ENCODE results near the gene NHLRC1.

Gene NHLRC1

GRCh38 chr6:18147160-18147559, 24.7 kb upstream of the NHLRC1 start:
- H3K27me3 ChIP-seq (ENCODE audit: control insufficient read depth, low read length) = no peaks in the 10 kb centered on the region
- no peaks in the 10 kb centered on the region for H3K4me1 ChIP-seq (ENCODE audit: control insufficient read depth, low read length)
- H3K9me2 ChIP-seq (replicated peaks; ENCODE audit: control insufficient read depth, low read length) = no peaks in the 10 kb centered on the region
- H3K79me2 ChIP-seq (ENCODE audit: control insufficient read depth, low read length) = no peaks in the 10 kb centered on the region
- no peak for TF ChIP-seq EZH2phosphoT487 (IDR thresholded peaks at IDR 0.05; ENCODE audit: borderline replicate concordance, low read length)
- TF ChIP-seq CTCF (IDR thresholded peaks at IDR 0.05; ENCODE audit: low read depth, low read length, poor library complexity, severe bottlenecking) = no peak
- H4K20me1 ChIP-seq (ENCODE audit: control insufficient read depth, insufficient read depth, low read depth, low read length) = no peaks in the 10 kb centered on the region
- H3K4me2 ChIP-seq (ENCODE audit: low read length) = no peak overlapping the region
- no peak overlapping the region for H3K27ac ChIP-seq (ENCODE audit: low read depth, low read length)
- no peak overlapping the region for H3K4me3 ChIP-seq (ENCODE audit: low read length)
- H3K36me3 ChIP-seq (ENCODE audit: control insufficient read depth, low read length) = no peaks in the 10 kb centered on the region
- no peaks in the 10 kb centered on the region for H3F3A ChIP-seq (ENCODE audit: control insufficient read depth, insufficient read depth)
- no peaks in the 10 kb centered on the region for H3K9me3 ChIP-seq (ENCODE audit: control insufficient read depth, insufficient read depth, low read length)

GRCh38 chr6:18142591-18142861, 20.0 kb upstream of the NHLRC1 start:
- H3K9me3 ChIP-seq (ENCODE audit: control insufficient read depth, insufficient read depth, low read length) = no peaks in the 10 kb centered on the region

GRCh38 chr6:18141805-18142590, 19.5 kb upstream of the NHLRC1 start:
- no peaks in the 10 kb centered on the region for H3K36me3 ChIP-seq (ENCODE audit: control insufficient read depth, low read length)
- no peaks in the 10 kb centered on the region for H3K27me3 ChIP-seq (ENCODE audit: control insufficient read depth, low read length)
- no peaks in the 10 kb centered on the region for H3K79me2 ChIP-seq (ENCODE audit: control insufficient read depth, low read length)
- H3K9me3 ChIP-seq (ENCODE audit: control insufficient read depth, insufficient read depth, low read length) = no peaks in the 10 kb centered on the region
- TF ChIP-seq EZH2phosphoT487 (IDR thresholded peaks at IDR 0.05; ENCODE audit: borderline replicate concordance, low read length) (no peak), CTCF (IDR thresholded peaks at IDR 0.05; ENCODE audit: low read depth, low read length, poor library complexity, severe bottlenecking) (no peak)
- H3K4me2 ChIP-seq (ENCODE audit: low read length) = no peak overlapping the region
- no peaks in the 10 kb centered on the region for H3F3A ChIP-seq (ENCODE audit: control insufficient read depth, insufficient read depth)
- no peaks in the 10 kb centered on the region for H3K9me2 ChIP-seq (replicated peaks; ENCODE audit: control insufficient read depth, low read length)
- no peaks in the 10 kb centered on the region for H3K4me1 ChIP-seq (ENCODE audit: control insufficient read depth, low read length)
- H3K27ac ChIP-seq (ENCODE audit: low read depth, low read length) = no peak overlapping the region
- H3K4me3 ChIP-seq (ENCODE audit: low read length) = no peak overlapping the region
- H4K20me1 ChIP-seq (ENCODE audit: control insufficient read depth, insufficient read depth, low read depth, low read length) = no peaks in the 10 kb centered on the region

More at GRCh38 chr6:18142591-18142861, 20.0 kb upstream of the NHLRC1 start:
- no peaks in the 10 kb centered on the region for H3K36me3 ChIP-seq (ENCODE audit: control insufficient read depth, low read length)
- H3F3A ChIP-seq (ENCODE audit: control insufficient read depth, insufficient read depth) = no peaks in the 10 kb centered on the region
- no peak overlapping the region for H3K4me3 ChIP-seq (ENCODE audit: low read length)
- TF ChIP-seq CTCF (IDR thresholded peaks at IDR 0.05; ENCODE audit: low read depth, low read length, poor library complexity, severe bottlenecking) (no peak), EZH2phosphoT487 (IDR thresholded peaks at IDR 0.05; ENCODE audit: borderline replicate concordance, low read length) (no peak)
- H3K4me1 ChIP-seq (ENCODE audit: control insufficient read depth, low read length) = no peaks in the 10 kb centered on the region
- H3K9me2 ChIP-seq (replicated peaks; ENCODE audit: control insufficient read depth, low read length) = no peaks in the 10 kb centered on the region
- H4K20me1 ChIP-seq (ENCODE audit: control insufficient read depth, insufficient read depth, low read depth, low read length) = no peaks in the 10 kb centered on the region
- no peaks in the 10 kb centered on the region for H3K27me3 ChIP-seq (ENCODE audit: control insufficient read depth, low read length)
- H3K79me2 ChIP-seq (ENCODE audit: control insufficient read depth, low read length) = no peaks in the 10 kb centered on the region
- H3K27ac ChIP-seq (ENCODE audit: low read depth, low read length) = no peak overlapping the region
- H3K4me2 ChIP-seq (ENCODE audit: low read length) = no peak overlapping the region
